GM12878 (cell line): ENCODE data around the gene MXD4. TPM values are rescaled to one million over a fixed set of nuclear protein-coding genes. Genes with fewer than 3 reads are reported as not detected.

Experiments used
- ASH2L ChIP-seq: fragments of 300-600, 200-600 bp; sonication (generic); IDR thresholded peaks from 2 replicates; pipeline ENCODE4 v1.6.1; 2017; ENCODE audit warnings: low read depth, mild to moderate bottlenecking, borderline replicate concordance
- MEF2B ChIP-seq: fragments of 450-650 bp; IDR thresholded peaks from 2 replicates; pipeline ENCODE4 v1.6.1; 2018; ENCODE audit warnings: mild to moderate bottlenecking, moderate library complexity; ENCODE audit not compliant: partially characterized antibody, poor library complexity, severe bottlenecking
- POLR2AphosphoS2 ChIP-seq: IDR thresholded peaks from 2 replicates; pipeline ENCODE4 v1.6.1; 2011; ENCODE audit warnings: low read depth, mild to moderate bottlenecking, low read length, improper control_type of control experiment, moderate library complexity
- RAD21 ChIP-seq: IDR thresholded peaks from 2 replicates; pipeline ENCODE4 v1.6.1; 2011; ENCODE audit warnings: mild to moderate bottlenecking, low read depth, low read length, moderate library complexity; ENCODE audit not compliant: insufficient read depth
- SUZ12 ChIP-seq: fragments of 200-600 bp; sonication (generic); IDR thresholded peaks from one replicate; pipeline ENCODE4 v1.6.1; 2018; ENCODE audit warnings: antibody characterized with exemption, mild to moderate bottlenecking; ENCODE audit not compliant: unreplicated experiment
- ZNF384 ChIP-seq: IDR thresholded peaks from 2 replicates; pipeline ENCODE4 v1.6.1; 2012; ENCODE audit warnings: low read depth, mild to moderate bottlenecking, low read length, improper control_type of control experiment, borderline replicate concordance
- polyA plus RNA-seq, 11 experiments: library from polyadenylated mRNA; depleted of rRNA in 4 of 11; unstranded in 6 of 11; stranded (reverse) in 5 of 11; fragments of >200 nt; fragmentation: Nextera tagmentation in 4 of 11; fragmentation: Illumina TruSeq in 1 of 11; extraction: Ambion mirVana in 4 of 11; extraction: Trizol in 1 of 11; gene quantifications; 1 replicate in 1 of 11; 2 replicates in 10 of 11; pipeline versions ENCODE4 v1.2.1 to v1.2.3, GENCODE V29; 2011 to 2016; ENCODE audit warnings: inconsistent platforms in 2 of 11, missing spikeins in 2 of 11, low read depth in 1 of 11
- total RNA-seq, 4 experiments: library from RNA; depleted of rRNA in 3 of 4; stranded (reverse); fragments of >200 nt in 3 of 4; fragmentation: Illumina TruSeq in 1 of 4; extraction: Trizol in 1 of 4; gene quantifications; 2 replicates each; pipeline versions ENCODE4 v1.2.1 to v1.2.3, GENCODE V29; 2013 to 2021
- TF ChIP-seq, protein P1 (sequence below): fragments of 450-650 bp; IDR thresholded peaks from 2 replicates; pipeline ENCODE4 v1.6.1; 2016; ENCODE audit warnings: mild to moderate bottlenecking
- TF ChIP-seq, protein P2 (sequence below): fragments of 450-650 bp; formaldehyde crosslinking; IDR thresholded peaks from 2 replicates; pipeline ENCODE4 v1.5.0; 2022; ENCODE audit warnings: mild to moderate bottlenecking, missing genetic modification characterization

The MXD4 gene
- total and polyA plus RNA-seq, 10 of the 15 experiments (the other 5 are each of a cell fraction or from before 2014, with no cell fraction given) = 0.21 to 25.6 (median 5.2) TPM

DNA sequence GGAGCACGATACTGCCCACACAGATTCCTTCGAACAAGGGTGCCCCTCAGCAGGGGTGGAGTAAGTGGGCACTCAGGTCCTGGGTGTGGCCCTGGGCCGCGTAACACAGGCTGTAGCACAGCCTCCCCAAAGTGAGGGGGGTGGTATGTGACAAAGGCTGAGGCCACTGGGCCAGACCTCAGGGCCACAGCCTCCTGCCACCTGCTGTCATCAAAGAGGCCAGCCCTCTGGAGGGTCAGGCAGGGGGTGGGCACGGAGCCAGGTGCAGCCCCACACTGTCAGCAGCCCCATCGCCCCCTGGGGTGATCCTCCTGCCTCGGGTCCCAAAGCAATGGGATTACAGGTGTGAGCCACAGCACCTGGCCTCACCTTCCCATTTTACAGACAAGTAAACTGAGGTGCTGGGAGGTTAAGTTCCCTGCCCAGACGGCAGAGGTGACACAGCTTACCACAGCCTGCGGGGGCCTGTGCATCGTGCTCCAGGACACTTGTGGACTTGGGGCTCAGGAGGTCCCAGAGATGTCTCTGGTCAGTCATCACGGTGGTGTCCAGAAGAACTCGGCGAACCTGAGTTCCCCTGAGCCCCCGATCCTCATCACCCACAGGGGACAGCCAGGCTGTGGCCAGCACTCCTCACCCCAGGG is 27.5 kb upstream of the MXD4 start (continued):
- TF ChIP-seq, protein P1, sequence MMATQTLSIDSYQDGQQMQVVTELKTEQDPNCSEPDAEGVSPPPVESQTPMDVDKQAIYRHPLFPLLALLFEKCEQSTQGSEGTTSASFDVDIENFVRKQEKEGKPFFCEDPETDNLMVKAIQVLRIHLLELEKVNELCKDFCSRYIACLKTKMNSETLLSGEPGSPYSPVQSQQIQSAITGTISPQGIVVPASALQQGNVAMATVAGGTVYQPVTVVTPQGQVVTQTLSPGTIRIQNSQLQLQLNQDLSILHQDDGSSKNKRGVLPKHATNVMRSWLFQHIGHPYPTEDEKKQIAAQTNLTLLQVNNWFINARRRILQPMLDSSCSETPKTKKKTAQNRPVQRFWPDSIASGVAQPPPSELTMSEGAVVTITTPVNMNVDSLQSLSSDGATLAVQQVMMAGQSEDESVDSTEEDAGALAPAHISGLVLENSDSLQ = no peak
- TF ChIP-seq POLR2AphosphoS2 (no peak), RAD21 (no peak), ZNF384 (no peak), SUZ12 (no peak), MEF2B (no peak), ASH2L (no peak)
- TF ChIP-seq, protein P2, sequence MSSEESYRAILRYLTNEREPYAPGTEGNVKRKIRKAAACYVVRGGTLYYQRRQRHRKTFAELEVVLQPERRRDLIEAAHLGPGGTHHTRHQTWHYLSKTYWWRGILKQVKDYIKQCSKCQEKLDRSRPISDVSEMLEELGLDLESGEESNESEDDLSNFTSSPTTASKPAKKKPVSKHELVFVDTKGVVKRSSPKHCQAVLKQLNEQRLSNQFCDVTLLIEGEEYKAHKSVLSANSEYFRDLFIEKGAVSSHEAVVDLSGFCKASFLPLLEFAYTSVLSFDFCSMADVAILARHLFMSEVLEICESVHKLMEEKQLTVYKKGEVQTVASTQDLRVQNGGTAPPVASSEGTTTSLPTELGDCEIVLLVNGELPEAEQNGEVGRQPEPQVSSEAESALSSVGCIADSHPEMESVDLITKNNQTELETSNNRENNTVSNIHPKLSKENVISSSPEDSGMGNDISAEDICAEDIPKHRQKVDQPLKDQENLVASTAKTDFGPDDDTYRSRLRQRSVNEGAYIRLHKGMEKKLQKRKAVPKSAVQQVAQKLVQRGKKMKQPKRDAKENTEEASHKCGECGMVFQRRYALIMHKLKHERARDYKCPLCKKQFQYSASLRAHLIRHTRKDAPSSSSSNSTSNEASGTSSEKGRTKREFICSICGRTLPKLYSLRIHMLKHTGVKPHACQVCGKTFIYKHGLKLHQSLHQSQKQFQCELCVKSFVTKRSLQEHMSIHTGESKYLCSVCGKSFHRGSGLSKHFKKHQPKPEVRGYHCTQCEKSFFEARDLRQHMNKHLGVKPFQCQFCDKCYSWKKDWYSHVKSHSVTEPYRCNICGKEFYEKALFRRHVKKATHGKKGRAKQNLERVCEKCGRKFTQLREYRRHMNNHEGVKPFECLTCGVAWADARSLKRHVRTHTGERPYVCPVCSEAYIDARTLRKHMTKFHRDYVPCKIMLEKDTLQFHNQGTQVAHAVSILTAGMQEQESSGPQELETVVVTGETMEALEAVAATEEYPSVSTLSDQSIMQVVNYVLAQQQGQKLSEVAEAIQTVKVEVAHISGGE = no peak
- TF ChIP-seq, all 136 proteins: peak for 0
